H1 (cell line): ENCODE results near the gene LINC01488. TPM values are rescaled to one million over a fixed set of nuclear protein-coding genes. Genes with fewer than 3 reads are reported as not detected.

Experiments
- BRCA1 ChIP-seq: IDR thresholded peaks from 2 replicates; pipeline ENCODE4 v1.6.1; 2012; ENCODE audit warnings: low read depth, low read length, improper control_type of control experiment
- CBX5 ChIP-seq: fragments of 300-800, 300-1000 bp; sonication (generic); IDR thresholded peaks from 2 replicates; pipeline ENCODE4 v1.7.1; 2016; ENCODE audit warnings: antibody characterized with exemption, low read length, low read depth
- EZH2 ChIP-seq: fragments of 200-600 bp; sonication (generic); IDR thresholded peaks from 2 replicates; pipeline ENCODE4 v1.7.1; 2012; ENCODE audit warnings: low read depth, mild to moderate bottlenecking, moderate library complexity, low read length, inconsistent platforms; ENCODE audit not compliant: severe bottlenecking
- FOSL1 ChIP-seq: IDR thresholded peaks from 2 replicates; pipeline ENCODE4 v1.6.1; 2011; ENCODE audit warnings: mild to moderate bottlenecking, low read depth, low read length, moderate library complexity; ENCODE audit not compliant: insufficient read depth
- JUN ChIP-seq: IDR thresholded peaks from 2 replicates; pipeline ENCODE4 v1.6.1; 2011; ENCODE audit warnings: low read depth, mild to moderate bottlenecking, improper control_type of control experiment, low read length
- KDM4A ChIP-seq: IDR thresholded peaks from one replicate; pipeline ENCODE4 v1.7.1; 2012; ENCODE audit warnings: low read depth, mild to moderate bottlenecking, moderate library complexity, low read length, inconsistent platforms; ENCODE audit not compliant: severe bottlenecking
- POU5F1 ChIP-seq: IDR thresholded peaks from 2 replicates; pipeline ENCODE4 v1.6.1; 2011; ENCODE audit warnings: low read depth, mild to moderate bottlenecking, low read length, moderate library complexity
- SP2 ChIP-seq: IDR thresholded peaks from 2 replicates; pipeline ENCODE4 v1.6.1; 2012; ENCODE audit warnings: mild to moderate bottlenecking, low read length, inconsistent platforms
- SRF ChIP-seq: IDR thresholded peaks from 2 replicates; pipeline ENCODE4 v1.6.1; 2011; ENCODE audit warnings: mild to moderate bottlenecking, low read depth, low read length, moderate library complexity
- SUZ12 ChIP-seq: fragments of 200-600 bp; sonication (generic); IDR thresholded peaks from 2 replicates; pipeline ENCODE4 v1.6.1; 2012; ENCODE audit warnings: mild to moderate bottlenecking, inconsistent platforms, low read length, moderate library complexity, mixed read lengths
- TCF12 ChIP-seq: IDR thresholded peaks from 2 replicates; pipeline ENCODE4 v1.6.1; 2011; ENCODE audit warnings: low read depth, mild to moderate bottlenecking, low read length
- polyA plus RNA-seq, 7 experiments: library from polyadenylated mRNA; depleted of rRNA in 3 of 7; stranded (reverse) in 5 of 7; unstranded in 2 of 7; fragments of >200 nt in 5 of 7; fragments of 200-250 nt in 2 of 7; gene quantifications; 1 replicate in 5 of 7; 2 replicates in 1 of 7; 4 replicates in 1 of 7; pipeline versions ENCODE4 v1.2.1 to v1.2.3, GENCODE V29; 2011 to 2013; ENCODE audit warnings: missing spikeins in 2 of 7, mixed read lengths in 2 of 7
- total RNA-seq: library from RNA; stranded (reverse); fragmentation: NEBNext Ultra II Directional; extraction: Animal tissue kit (Norgen Biotek cat#: 25700); gene quantifications from 2 replicates; pipeline ENCODE4 v1.2.1, GENCODE V29; 2021
- TF ChIP-seq, protein P1 (sequence below): fragments of 300-600 bp; sonication (generic); IDR thresholded peaks from 2 replicates; pipeline ENCODE4 v1.7.1; 2012; ENCODE audit warnings: low read length, moderate library complexity, mild to moderate bottlenecking, inconsistent platforms; ENCODE audit not compliant: insufficient replicate concordance
- TF ChIP-seq, protein P2 (sequence below): IDR thresholded peaks from 2 replicates; pipeline ENCODE4 v1.6.1; 2012; ENCODE audit warnings: inconsistent platforms

LINC01488 gene
- total and polyA plus RNA-seq, 2 of the 8 experiments (the other 6 are each of a cell fraction or from before 2014, with no cell fraction given) = not detected

- TF ChIP-seq, protein P1, sequence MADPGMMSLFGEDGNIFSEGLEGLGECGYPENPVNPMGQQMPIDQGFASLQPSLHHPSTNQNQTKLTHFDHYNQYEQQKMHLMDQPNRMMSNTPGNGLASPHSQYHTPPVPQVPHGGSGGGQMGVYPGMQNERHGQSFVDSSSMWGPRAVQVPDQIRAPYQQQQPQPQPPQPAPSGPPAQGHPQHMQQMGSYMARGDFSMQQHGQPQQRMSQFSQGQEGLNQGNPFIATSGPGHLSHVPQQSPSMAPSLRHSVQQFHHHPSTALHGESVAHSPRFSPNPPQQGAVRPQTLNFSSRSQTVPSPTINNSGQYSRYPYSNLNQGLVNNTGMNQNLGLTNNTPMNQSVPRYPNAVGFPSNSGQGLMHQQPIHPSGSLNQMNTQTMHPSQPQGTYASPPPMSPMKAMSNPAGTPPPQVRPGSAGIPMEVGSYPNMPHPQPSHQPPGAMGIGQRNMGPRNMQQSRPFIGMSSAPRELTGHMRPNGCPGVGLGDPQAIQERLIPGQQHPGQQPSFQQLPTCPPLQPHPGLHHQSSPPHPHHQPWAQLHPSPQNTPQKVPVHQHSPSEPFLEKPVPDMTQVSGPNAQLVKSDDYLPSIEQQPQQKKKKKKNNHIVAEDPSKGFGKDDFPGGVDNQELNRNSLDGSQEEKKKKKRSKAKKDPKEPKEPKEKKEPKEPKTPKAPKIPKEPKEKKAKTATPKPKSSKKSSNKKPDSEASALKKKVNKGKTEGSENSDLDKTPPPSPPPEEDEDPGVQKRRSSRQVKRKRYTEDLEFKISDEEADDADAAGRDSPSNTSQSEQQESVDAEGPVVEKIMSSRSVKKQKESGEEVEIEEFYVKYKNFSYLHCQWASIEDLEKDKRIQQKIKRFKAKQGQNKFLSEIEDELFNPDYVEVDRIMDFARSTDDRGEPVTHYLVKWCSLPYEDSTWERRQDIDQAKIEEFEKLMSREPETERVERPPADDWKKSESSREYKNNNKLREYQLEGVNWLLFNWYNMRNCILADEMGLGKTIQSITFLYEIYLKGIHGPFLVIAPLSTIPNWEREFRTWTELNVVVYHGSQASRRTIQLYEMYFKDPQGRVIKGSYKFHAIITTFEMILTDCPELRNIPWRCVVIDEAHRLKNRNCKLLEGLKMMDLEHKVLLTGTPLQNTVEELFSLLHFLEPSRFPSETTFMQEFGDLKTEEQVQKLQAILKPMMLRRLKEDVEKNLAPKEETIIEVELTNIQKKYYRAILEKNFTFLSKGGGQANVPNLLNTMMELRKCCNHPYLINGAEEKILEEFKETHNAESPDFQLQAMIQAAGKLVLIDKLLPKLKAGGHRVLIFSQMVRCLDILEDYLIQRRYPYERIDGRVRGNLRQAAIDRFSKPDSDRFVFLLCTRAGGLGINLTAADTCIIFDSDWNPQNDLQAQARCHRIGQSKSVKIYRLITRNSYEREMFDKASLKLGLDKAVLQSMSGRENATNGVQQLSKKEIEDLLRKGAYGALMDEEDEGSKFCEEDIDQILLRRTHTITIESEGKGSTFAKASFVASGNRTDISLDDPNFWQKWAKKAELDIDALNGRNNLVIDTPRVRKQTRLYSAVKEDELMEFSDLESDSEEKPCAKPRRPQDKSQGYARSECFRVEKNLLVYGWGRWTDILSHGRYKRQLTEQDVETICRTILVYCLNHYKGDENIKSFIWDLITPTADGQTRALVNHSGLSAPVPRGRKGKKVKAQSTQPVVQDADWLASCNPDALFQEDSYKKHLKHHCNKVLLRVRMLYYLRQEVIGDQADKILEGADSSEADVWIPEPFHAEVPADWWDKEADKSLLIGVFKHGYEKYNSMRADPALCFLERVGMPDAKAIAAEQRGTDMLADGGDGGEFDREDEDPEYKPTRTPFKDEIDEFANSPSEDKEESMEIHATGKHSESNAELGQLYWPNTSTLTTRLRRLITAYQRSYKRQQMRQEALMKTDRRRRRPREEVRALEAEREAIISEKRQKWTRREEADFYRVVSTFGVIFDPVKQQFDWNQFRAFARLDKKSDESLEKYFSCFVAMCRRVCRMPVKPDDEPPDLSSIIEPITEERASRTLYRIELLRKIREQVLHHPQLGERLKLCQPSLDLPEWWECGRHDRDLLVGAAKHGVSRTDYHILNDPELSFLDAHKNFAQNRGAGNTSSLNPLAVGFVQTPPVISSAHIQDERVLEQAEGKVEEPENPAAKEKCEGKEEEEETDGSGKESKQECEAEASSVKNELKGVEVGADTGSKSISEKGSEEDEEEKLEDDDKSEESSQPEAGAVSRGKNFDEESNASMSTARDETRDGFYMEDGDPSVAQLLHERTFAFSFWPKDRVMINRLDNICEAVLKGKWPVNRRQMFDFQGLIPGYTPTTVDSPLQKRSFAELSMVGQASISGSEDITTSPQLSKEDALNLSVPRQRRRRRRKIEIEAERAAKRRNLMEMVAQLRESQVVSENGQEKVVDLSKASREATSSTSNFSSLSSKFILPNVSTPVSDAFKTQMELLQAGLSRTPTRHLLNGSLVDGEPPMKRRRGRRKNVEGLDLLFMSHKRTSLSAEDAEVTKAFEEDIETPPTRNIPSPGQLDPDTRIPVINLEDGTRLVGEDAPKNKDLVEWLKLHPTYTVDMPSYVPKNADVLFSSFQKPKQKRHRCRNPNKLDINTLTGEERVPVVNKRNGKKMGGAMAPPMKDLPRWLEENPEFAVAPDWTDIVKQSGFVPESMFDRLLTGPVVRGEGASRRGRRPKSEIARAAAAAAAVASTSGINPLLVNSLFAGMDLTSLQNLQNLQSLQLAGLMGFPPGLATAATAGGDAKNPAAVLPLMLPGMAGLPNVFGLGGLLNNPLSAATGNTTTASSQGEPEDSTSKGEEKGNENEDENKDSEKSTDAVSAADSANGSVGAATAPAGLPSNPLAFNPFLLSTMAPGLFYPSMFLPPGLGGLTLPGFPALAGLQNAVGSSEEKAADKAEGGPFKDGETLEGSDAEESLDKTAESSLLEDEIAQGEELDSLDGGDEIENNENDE = no peak
- TF ChIP-seq KDM4A = no peak
- TF ChIP-seq JUN = no peak
- no peak for TF ChIP-seq BRCA1
- no peak for TF ChIP-seq SUZ12
- no peak for TF ChIP-seq CBX5
- no peak for TF ChIP-seq TCF12
- no peak for TF ChIP-seq FOSL1
- TF ChIP-seq, protein P2, sequence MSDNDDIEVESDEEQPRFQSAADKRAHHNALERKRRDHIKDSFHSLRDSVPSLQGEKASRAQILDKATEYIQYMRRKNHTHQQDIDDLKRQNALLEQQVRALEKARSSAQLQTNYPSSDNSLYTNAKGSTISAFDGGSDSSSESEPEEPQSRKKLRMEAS = no peak
- no peak for TF ChIP-seq SRF
- no peak for TF ChIP-seq SP2
- TF ChIP-seq EZH2 = no peak
- no peak for TF ChIP-seq POU5F1
Measured at GRCh38 chr11:69443968-69444364, 37.5 kb upstream of the LINC01488 start (continued).
